ENCODE results near the gene C11orf24.

GRCh38 chr11:68229601-68230000 lies 42.2 kb downstream of the C11orf24 start:
- TF ChIP-seq POLR2A (IDR thresholded peaks at IDR 0.05) (no peak), CTCF (IDR thresholded peaks at IDR 0.05) (no peak), POLR2AphosphoS5 (IDR thresholded peaks at IDR 0.05) (no peak)
